Mammary epithelial cell (primary cell): ENCODE data around the gene PRR11.

Source experiments
- EZH2 ChIP-seq: IDR thresholded peaks from 2 replicates; pipeline ENCODE4 v1.6.1; 2012; ENCODE audit warnings: low read length, inconsistent platforms, borderline replicate concordance
- TF ChIP-seq, protein P1 (sequence below), 2 donors: IDR thresholded peaks in 1 of 2; conservative IDR thresholded peaks in 1 of 2; 2 replicates each; pipeline ENCODE4 v1.5.1; 2011 to 2012; ENCODE audit warnings: inconsistent platforms in 2 of 2, low read length in 2 of 2, mild to moderate bottlenecking in 2 of 2, control low read depth in 1 of 2, low read depth in 1 of 2; ENCODE audit not compliant: insufficient read depth in 1 of 2; ENCODE audit errors: extremely low read depth in 1 of 2

DNA sequence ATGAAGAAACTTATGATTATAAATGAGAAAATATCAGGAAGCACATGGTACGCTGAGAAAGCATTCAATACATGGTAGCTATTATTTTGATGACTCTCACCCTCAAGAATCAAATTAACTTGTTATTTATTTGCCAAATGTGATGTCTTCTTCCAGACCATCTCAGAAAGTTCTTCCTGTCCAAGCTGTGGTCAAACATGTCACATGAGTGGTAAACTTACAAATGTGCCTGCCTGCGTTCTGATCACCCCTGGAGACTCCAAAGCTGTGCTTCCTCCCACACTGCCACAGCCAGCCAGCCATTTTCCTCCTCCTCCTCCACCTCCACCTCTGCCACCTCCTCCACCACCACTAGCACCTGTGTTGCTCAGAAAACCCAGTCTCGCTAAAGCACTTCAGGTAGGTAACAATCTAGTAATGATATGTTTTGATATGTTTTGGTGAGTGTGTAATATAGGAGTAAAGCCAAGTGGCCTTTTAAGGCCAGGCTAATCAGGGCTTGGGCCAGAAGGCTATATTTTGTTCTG is 37.9 kb downstream of the PRR11 start:
- TF ChIP-seq, protein P1, sequence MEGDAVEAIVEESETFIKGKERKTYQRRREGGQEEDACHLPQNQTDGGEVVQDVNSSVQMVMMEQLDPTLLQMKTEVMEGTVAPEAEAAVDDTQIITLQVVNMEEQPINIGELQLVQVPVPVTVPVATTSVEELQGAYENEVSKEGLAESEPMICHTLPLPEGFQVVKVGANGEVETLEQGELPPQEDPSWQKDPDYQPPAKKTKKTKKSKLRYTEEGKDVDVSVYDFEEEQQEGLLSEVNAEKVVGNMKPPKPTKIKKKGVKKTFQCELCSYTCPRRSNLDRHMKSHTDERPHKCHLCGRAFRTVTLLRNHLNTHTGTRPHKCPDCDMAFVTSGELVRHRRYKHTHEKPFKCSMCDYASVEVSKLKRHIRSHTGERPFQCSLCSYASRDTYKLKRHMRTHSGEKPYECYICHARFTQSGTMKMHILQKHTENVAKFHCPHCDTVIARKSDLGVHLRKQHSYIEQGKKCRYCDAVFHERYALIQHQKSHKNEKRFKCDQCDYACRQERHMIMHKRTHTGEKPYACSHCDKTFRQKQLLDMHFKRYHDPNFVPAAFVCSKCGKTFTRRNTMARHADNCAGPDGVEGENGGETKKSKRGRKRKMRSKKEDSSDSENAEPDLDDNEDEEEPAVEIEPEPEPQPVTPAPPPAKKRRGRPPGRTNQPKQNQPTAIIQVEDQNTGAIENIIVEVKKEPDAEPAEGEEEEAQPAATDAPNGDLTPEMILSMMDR (conservative IDR thresholded peaks at IDR 0.05 in 1 of 2, IDR thresholded peaks at IDR 0.05 in 1 of 2; ENCODE audit: extremely low read depth in 1 of 2, insufficient read depth in 1 of 2, low read depth in 1 of 2, low read length in 2 of 2) = no peak
- no peak for TF ChIP-seq EZH2
